Activated naive CD4-positive, alpha-beta T cell treated with anti-CD3 and anti-CD28 coated beads for 36 hours (primary cell): ENCODE data around the gene GRIN2A. TPM values are rescaled to one million over a fixed set of nuclear protein-coding genes. Genes with fewer than 3 reads are reported as not detected.

Experiments used
- CTCF ChIA-PET: fragments of 350-600 bp; sonication (Branson Sonifier 250); formaldehyde crosslinking; loops from one replicate; lab custom pipeline; 2021; ENCODE audit warnings: antibody characterized with exemption; lab: Charles Lee
- DNase-seq: peaks from one replicate; pipeline ENCODE4 v3.0.0-alpha.2; 2020
- H3K27ac Mint-ChIP-seq: one replicate; pipeline ENCODE4 v1.8.0; 2021; ENCODE audit warnings: mild to moderate bottlenecking, mixed read lengths
- H3K27me3 Mint-ChIP-seq: one replicate; pipeline ENCODE4 v1.8.0; 2021; ENCODE audit warnings: low read depth, mixed read lengths
- H3K36me3 Mint-ChIP-seq: one replicate; pipeline ENCODE4 v1.8.0; 2021; ENCODE audit warnings: low read depth, mixed read lengths
- H3K4me1 Mint-ChIP-seq: one replicate; pipeline ENCODE4 v1.8.0; 2021; ENCODE audit warnings: low read depth, mixed read lengths
- H3K4me3 Mint-ChIP-seq: one replicate; pipeline ENCODE4 v1.8.0; 2021; ENCODE audit warnings: mild to moderate bottlenecking, moderate library complexity, mixed read lengths
- H3K9me3 Mint-ChIP-seq: one replicate; pipeline ENCODE4 v1.8.0; 2021; ENCODE audit warnings: mixed read lengths
- intact Hi-C: fragments of 100-400 bp; cut with micrococcal nuclease; formaldehyde crosslinking; loops from one replicate; pipeline ENCODE4 v1.15.1; 2023
- total RNA-seq, 2 experiments: library from RNA; stranded (reverse); gene quantifications; one replicate each; pipeline ENCODE4 v1.2.3, GENCODE V29; 2021

The GRIN2A gene
- total RNA-seq, 2 experiments from 2014 or later = not detected

- no peaks in the 10 kb centered on the region for H3K36me3 Mint-ChIP-seq
- no peaks in the 10 kb centered on the region for H3K27me3 Mint-ChIP-seq
- H3K4me1 Mint-ChIP-seq = no peaks in the 10 kb centered on the region
- intact Hi-C loops = no loop called here
- CTCF ChIA-PET = no interaction called here
- no peak overlapping the region for H3K27ac Mint-ChIP-seq
- no peak overlapping the region for H3K4me3 Mint-ChIP-seq
- peaks cover 11% of the 10 kb centered on the region for H3K9me3 Mint-ChIP-seq
- DNase-seq = no peak
These were observed 83.2 kb downstream of the GRIN2A start for GRCh38 chr16:10098991-10099390.

- H3K4me3 Mint-ChIP-seq = no peak overlapping the region
- no peaks in the 10 kb centered on the region for H3K36me3 Mint-ChIP-seq
- H3K27ac Mint-ChIP-seq = no peak overlapping the region
- CTCF ChIA-PET = no interaction called here
- intact Hi-C loops = no loop called here
- peaks cover 11% of the 10 kb centered on the region for H3K9me3 Mint-ChIP-seq
- no peak for DNase-seq
- H3K4me1 Mint-ChIP-seq = no peaks in the 10 kb centered on the region
- no peaks in the 10 kb centered on the region for H3K27me3 Mint-ChIP-seq
These were observed 85.0 kb downstream of the GRIN2A start for GRCh38 chr16:10097271-10097670.

DNA sequence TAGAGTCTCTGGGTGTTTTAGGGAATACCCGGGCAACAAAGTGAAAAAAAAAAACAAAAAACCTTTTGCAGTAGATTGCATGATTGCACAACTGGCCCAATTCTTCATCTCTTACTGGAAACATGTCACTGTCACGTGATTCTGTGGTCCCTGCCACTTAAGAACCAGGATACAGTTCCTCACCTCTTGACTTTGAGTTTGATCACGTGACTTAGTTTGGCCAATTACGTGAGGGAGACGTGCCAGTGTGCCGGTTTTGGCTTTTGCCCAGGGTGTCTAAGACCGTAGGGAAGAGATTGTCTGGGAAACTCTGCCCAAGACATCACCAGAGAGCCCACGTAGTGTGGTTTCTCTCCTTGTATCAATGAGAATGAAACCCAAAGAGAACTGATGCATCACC, 88.7 kb downstream of the GRIN2A start:
- no peak for DNase-seq
- intact Hi-C loops = no loop called here
- Mint-ChIP-seq H3K36me3 (no peaks in the 10 kb centered on the region), H3K4me3 (no peak overlapping the region), H3K9me3 (peaks cover 11% of the 10 kb centered on the region), H3K27me3 (no peaks in the 10 kb centered on the region), H3K4me1 (no peaks in the 10 kb centered on the region), H3K27ac (no peak overlapping the region)
- CTCF ChIA-PET = interaction anchor here (0.7 kb wide), 1 partner anchor 486 kb away, joined by 6 read pairs; no protein-coding TSS in a partner anchor

DNA sequence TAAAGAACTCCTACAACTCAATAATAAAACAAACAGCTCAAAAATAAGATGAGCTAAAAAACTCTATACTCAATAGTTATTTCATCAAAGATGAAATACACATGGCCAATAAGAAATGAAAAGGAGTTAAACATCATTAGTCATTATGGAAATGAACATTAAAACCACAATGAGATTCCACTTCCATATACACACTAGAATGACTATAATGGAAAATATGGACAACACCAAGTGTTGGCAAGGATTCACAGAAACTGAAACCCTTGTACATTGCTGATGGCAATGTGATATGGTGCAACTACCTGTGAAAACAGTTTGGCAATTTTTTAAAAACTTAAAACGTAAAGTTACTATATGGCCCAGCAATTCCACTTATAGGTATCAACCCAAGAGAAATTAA, 91.4 kb downstream of the GRIN2A start:
- intact Hi-C loops = no loop called here
- no peaks in the 10 kb centered on the region for H3K4me1 Mint-ChIP-seq
- H3K27ac Mint-ChIP-seq = no peak overlapping the region
- no peak overlapping the region for H3K4me3 Mint-ChIP-seq
- no peak for DNase-seq
- H3K9me3 Mint-ChIP-seq = peaks cover 6% of the 10 kb centered on the region
- no peaks in the 10 kb centered on the region for H3K36me3 Mint-ChIP-seq
- H3K27me3 Mint-ChIP-seq = peaks cover 2% of the 10 kb centered on the region
- CTCF ChIA-PET = no interaction called here

DNA sequence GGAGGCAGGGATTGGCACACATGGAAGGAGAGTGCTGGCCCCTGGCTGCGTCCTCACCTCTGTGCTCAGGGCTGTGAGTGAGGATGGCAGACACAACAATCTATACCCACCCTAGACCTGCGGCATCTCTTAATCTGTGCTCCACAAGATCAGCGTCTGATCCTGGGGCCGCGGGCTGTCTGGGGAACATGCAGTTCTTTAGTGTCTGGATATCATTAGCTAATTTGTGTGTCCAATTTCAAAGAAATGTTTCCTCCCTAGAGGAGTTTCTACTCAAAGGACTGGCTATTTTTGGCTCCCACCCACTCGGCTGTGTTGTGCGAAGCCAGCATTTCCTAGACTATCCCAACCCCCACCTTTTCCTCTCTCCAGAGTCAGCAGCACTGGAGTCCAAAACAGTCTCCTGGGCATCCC, 93.8 kb downstream of the GRIN2A start:
- peaks cover 6% of the 10 kb centered on the region for H3K27me3 Mint-ChIP-seq
- CTCF ChIA-PET = no interaction called here
- H3K27ac Mint-ChIP-seq = no peak overlapping the region
- H3K36me3 Mint-ChIP-seq = no peaks in the 10 kb centered on the region
- H3K4me1 Mint-ChIP-seq = no peaks in the 10 kb centered on the region
- intact Hi-C loops = no loop called here
- no peak for DNase-seq
- no peak overlapping the region for H3K4me3 Mint-ChIP-seq
- H3K9me3 Mint-ChIP-seq = peaks cover 4% of the 10 kb centered on the region

DNA sequence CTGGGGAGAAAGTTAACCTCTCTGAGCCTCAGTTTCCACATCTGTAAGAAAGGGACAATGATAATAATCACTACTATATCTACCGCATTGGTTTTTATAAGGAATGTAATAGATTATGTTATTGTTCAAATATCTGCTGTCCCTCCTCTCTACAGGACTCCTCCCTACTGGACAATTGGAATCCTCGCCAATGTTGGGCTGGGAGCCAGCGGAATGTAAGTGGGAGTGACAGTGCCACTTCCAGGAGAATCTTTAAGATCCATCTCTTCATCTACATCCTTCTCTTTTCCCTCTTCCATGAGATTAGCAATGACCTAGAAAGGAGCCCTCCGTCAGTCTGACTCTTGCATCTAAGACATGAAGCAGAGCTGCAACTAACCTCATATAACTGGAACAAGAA, 95.1 kb downstream of the GRIN2A start:
- CTCF ChIA-PET = no interaction called here
- Mint-ChIP-seq H3K4me3 (no peak overlapping the region), H3K27me3 (peaks cover 6% of the 10 kb centered on the region), H3K9me3 (peaks cover 4% of the 10 kb centered on the region), H3K4me1 (no peaks in the 10 kb centered on the region), H3K36me3 (no peaks in the 10 kb centered on the region), H3K27ac (no peak overlapping the region)
- intact Hi-C loops = no loop called here
- DNase-seq = no peak

- Mint-ChIP-seq H3K27me3 (peaks cover 7% of the 10 kb centered on the region), H3K27ac (no peak overlapping the region), H3K9me3 (peaks cover 6% of the 10 kb centered on the region), H3K4me1 (no peaks in the 10 kb centered on the region), H3K36me3 (no peaks in the 10 kb centered on the region), H3K4me3 (no peak overlapping the region)
- CTCF ChIA-PET = no interaction called here
- DNase-seq = no peak
- intact Hi-C loops = no loop called here
These were observed 95.6 kb downstream of the GRIN2A start for GRCh38 chr16:10086620-10087019.

GRCh38 chr16:10085078-10085798, 97.0 kb downstream of the GRIN2A start:
- Mint-ChIP-seq H3K27me3 (peaks cover 7% of the 10 kb centered on the region), H3K4me3 (no peak overlapping the region), H3K36me3 (no peaks in the 10 kb centered on the region), H3K9me3 (peaks cover 6% of the 10 kb centered on the region), H3K4me1 (no peaks in the 10 kb centered on the region), H3K27ac (no peak overlapping the region)
- CTCF ChIA-PET = no interaction called here
- intact Hi-C loops = no loop called here
- no peak for DNase-seq

DNA sequence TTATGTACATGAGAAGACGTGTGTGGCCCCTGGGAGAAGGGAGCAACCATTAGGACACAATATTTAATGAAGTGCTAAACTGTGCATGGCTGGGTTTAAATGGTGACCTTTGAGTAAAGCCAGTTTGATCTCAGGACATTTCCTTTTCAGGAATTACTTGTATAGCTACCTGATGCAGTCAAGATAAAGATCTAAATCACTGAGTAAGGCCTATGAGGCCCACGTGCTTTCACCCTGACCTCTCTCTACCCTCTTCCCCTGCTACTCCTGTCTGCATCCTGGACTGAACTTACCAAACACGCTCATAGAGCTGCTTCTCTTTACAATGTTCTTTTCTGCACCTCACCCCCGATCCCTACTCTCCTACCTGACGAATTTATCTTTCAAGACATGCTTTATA, 98.9 kb downstream of the GRIN2A start:
- no peak overlapping the region for H3K4me3 Mint-ChIP-seq
- CTCF ChIA-PET = no interaction called here
- no peak for DNase-seq
- H3K36me3 Mint-ChIP-seq = no peaks in the 10 kb centered on the region
- H3K9me3 Mint-ChIP-seq = peaks cover 2% of the 10 kb centered on the region
- peaks cover 7% of the 10 kb centered on the region for H3K27me3 Mint-ChIP-seq
- H3K27ac Mint-ChIP-seq = no peak overlapping the region
- no peaks in the 10 kb centered on the region for H3K4me1 Mint-ChIP-seq
- intact Hi-C loops = no loop called here

- DNase-seq = no peak
- intact Hi-C loops = no loop called here
- Mint-ChIP-seq H3K27me3 (peaks cover 7% of the 10 kb centered on the region), H3K9me3 (peaks cover 7% of the 10 kb centered on the region), H3K4me3 (no peak overlapping the region), H3K36me3 (no peaks in the 10 kb centered on the region), H3K4me1 (no peaks in the 10 kb centered on the region), H3K27ac (no peak overlapping the region)
- CTCF ChIA-PET = no interaction called here
These were observed 100.9 kb downstream of the GRIN2A start for GRCh38 chr16:10081201-10081940.

DNA sequence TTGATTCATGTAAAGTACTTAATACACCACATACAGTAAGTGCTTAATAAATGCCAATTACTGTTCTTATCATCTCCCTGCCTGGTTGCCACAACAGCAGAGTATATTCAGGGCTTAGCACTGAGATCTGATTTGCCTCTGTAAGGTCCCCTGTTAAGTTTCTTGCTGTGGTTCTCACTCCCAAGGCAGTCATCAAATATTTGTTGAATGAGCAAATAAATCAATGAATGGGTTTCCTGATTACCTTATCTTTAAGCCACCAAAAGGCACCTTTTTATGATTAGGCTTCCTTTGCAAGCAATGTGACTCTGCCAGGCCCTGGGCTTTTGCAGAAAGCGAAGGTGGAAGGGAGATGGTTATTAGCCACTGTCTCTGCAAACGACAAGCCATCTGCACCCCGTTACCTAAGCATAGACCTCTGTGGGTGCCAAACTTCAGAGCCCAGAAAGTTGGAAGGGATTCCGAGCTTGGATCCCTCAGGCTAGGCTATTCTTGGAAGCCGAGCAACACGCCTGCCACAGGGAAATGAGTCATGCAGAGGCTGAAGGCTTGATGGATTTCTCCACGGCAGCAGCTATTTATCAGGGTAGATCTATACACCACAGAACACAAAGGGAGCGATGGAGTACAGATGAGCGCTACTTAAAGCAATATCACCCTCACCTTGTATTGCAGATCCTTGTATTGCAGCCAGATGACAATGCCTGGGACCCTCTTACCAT, 102.0 kb downstream of the GRIN2A start:
- H3K4me3 Mint-ChIP-seq = no peak overlapping the region
- H3K9me3 Mint-ChIP-seq = peaks cover 7% of the 10 kb centered on the region
- intact Hi-C loops = no loop called here
- peaks cover 5% of the 10 kb centered on the region for H3K27me3 Mint-ChIP-seq
- H3K4me1 Mint-ChIP-seq = no peaks in the 10 kb centered on the region
- H3K36me3 Mint-ChIP-seq = no peaks in the 10 kb centered on the region
- no peak overlapping the region for H3K27ac Mint-ChIP-seq
- CTCF ChIA-PET = no interaction called here
- DNase-seq = no peak

DNA sequence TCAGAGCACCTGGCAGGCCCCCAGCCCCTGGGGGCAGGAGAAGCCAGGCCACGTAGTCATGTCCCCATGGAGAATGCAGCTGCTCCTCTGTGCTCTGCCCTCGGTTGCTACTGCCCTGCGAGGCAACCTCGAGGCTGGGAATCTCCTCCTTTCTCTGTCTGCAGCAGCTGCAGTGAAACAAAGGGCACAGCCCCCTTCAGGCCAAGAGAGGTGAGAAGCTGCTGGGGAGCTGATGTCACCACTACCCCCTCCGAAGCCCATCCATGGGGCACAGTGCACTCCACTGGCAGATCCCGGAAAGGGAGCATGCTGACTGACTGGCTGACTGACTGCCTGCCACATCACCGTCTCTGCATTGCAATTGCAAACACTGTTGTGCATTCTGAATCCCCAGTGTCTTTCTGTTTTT, 103.7 kb downstream of the GRIN2A start:
- DNase-seq = no peak
- Mint-ChIP-seq H3K27ac (no peak overlapping the region), H3K27me3 (peaks cover 2% of the 10 kb centered on the region), H3K4me3 (no peak overlapping the region), H3K4me1 (no peaks in the 10 kb centered on the region), H3K9me3 (peaks cover 7% of the 10 kb centered on the region), H3K36me3 (no peaks in the 10 kb centered on the region)
- CTCF ChIA-PET = no interaction called here
- intact Hi-C loops = no loop called here
